Superior temporal gyrus (tissue), 1 donor: Measurements from ENCODE around the gene RAB4B.
"Not testable (repeated sequence)": the region's sequence is repeated elsewhere in the genome, so short reads cannot be mapped to it uniquely, and the experiment has no call there.

Source experiments
- DNase-seq: peaks from one replicate; pipeline ENCODE4 v3.0.0-alpha.2; 2016; ENCODE audit errors: extremely low spot score

RAB4B gene

DNA sequence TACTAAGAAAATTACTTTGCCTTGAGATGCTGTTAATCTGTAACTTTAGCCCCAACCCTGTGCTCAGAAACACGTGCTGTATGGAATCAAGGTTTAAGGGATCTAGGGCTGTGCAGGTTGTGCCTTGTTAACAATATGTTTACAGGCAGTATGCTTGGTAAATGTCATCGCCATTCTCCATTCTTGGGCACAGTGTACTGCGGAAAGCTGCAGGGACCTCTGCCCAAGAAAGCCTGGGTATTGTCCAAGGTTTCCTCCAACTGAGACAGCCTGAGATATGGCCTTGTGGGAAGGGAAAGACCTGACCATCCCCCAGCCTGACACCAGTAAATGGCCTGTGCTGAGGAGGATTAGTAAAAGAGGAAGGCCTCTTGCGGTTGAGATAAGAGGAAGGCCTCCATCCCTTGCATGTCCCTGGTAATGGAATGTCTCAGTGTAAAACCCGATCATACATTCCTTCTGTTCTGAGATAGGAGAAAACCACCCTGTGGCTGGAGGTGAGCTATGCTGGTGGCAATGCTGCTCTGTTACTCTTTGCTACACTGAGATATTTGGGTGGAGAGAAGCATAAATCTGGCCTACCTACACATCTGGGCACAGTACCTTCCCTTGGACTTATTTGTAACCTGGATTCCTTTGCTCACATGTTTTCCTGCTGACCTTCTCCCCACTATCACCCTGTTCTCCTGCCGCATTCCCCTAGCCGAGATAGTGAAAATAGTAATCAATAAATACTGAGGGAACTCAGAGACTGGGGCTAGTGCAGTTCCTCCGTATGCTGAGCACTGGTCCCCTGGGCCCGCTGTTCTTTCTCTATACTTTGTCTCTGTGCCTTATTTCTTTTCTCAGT is 44.9 kb downstream of the RAB4B start:
- not testable (repeated sequence) for DNase-seq

DNA sequence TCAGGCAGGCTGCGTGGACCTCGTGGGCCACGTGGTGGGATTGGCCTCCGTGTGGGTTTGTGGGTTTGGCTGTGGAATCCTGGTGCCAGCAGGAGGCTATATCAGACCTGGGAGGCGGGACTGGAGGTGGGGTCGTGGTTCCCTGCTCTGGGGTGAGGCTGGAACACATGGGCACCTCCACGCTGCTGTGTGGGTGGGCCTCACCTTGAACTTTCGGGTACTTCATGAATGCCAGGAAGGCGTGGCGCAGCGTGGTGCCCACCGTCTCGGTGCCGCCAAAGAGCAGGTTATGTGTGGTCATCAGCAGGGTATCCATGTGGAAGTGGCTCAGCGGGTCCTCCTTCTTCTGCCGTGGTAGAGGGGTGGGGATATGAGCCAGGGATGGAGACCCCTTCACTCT is 46.9 kb downstream of the RAB4B start:
- not testable (repeated sequence) for DNase-seq

- DNase-seq, result not testable (repeated sequence)
Measured at GRCh38 chr19:40825460-40826095, 47.5 kb downstream of the RAB4B start.

- DNase-seq, result not testable (repeated sequence)
Measured at GRCh38 chr19:40826312-40826698, 48.3 kb downstream of the RAB4B start.

DNA sequence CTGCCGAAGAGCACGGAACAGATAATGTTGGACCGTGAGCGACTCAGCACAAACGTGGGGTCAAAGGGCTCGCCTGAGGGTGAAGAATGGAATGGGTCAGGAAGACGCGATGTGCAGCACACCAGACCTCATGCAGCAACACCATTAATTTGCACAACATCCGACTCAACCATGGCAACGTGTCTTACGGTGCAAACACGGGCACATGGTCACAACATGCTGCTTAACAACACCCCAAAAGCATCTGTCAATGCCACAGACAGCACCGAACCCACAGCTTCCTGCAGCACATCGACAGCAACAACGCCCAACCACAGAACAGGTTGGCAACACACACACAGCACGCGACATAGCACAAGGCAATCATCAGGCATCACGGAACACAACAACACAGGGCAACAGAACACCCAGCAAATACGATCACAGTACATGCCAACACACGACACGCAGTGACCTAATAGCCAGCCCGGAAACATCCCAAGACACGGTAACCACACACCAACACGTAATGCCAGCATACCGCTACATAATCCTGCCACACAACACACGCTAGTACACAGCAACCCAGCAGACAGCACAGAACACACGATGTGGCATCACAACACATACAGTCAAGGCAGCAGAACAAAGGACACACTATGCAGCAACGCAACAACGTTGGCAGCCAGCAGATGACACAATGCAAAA is 48.8 kb downstream of the RAB4B start:
- peak; percentile 47 for DNase-seq

DNA sequence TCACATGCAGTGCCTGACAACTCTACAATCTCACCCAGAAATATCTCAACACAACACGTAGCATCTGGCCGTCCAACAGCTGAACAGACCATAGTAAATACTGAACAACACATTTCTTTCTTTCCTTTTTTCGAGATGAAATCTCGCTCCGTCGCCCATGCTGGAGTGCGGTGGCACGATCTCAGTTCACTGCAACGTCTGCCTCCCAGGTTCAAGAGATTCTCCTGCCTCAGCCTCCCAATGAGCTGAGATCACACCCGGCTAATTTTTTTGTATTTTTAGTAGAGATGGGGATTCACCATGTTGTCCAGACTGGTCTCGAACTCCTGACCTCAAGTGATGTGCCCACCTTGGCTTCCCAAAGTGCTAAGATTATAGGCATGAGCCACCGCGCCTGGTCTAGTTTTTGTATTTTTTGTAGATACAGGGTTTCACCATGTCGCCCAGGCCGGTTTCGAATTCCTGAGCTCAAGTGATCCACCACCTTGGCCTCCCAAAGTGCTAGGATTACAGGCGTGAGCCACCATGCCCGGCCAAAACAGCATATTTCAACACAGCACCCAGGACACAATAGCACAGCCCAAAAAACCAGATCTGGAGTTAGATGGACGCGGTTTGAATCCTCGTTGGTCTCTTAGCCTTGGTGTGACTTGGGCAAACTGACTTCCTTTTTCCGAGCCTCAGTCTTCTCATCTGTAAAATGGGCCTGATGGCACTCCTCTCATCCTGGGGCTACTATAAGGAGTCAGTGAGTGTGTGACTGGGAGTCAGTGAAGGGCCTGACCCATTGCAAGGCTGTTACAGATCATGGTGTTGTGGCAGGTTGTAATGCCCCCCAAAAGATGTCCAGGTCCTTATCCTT is 49.6 kb downstream of the RAB4B start:
- DNase-seq, result no peak

DNA sequence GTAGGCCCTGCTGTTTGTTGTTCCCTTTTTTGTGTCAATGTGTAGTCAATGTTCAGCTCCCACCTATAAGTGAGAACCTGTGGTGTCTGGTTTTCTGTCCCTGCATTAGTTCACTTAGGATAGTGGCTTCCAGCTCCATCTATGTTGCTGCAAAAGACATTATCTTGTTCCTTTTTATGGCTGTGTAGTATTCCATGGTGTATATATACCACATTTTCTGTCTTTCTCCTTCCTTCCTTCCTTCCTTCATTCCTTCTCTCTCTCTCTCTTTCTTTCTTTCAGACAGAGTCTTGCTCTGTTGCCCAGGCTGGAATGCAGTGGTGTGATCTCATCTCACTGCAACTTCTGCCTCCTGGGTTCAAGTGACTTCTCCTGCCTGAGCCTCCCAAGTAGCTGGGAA is 51.2 kb downstream of the RAB4B start:
- no peak for DNase-seq

DNA sequence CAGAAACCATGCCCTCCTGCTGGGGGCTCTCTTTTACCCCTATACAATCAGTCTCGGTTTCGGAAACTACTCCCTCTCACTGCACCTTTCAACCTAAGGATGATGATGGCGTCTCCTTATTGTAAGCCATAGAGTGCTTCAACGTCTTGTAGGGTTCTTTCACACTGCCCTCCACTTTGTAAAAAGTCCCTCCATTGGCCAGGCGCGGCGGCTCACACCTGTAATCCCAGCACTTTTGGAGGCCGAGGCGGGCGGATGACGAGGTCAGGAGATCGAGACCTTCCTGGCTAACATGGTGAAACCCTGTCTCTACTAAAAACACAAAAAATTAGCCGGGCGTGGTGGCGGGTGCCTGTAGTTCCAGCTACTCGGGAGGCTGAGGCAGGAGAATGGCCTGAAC is 52.7 kb downstream of the RAB4B start:
- DNase-seq, result not testable (repeated sequence)

DNA sequence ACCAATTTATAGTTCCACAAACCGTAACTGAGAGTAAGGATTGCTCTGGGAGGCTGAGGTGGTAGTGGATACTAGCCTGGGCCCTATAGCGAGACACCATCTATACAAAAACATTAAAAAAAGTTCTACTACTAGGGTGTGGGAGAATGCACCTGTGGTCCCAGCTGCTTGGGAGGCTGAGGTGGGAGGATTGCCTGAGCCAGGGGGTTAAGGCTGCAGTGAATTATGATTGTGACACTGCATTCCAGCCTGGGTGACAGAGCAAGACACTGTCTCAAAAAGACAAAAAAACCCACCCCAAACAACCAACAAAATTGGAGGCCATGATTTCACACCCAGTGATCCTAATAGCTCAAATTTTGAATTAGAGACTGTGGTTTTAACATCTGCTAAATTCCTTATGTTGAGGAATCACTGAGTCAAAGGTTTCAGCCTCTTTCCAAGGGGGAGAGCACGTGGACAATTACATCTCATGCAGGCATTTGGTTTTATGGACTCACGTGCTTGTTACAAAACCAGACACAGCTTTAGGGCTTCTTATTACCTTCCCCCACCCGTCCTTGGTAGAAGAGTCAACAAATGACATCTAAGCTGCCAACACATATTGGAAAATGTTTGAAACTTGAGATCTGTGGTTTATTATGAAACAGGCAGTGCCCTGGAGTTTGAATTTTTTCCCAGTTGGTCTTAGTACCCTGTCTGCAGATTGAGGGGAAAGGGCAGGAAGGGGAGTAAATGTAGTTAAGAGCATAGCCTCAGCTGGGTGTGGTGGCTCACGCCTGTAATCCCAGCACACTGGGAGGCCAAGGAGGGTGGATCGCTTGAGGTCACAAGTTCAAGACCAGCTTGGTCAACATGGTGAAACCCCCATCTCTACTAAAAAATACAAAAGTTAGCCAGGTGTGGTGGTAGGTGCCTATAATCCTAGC is 53.7 kb downstream of the RAB4B start:
- no peak for DNase-seq

GRCh38 chr19:40832431-40832790 is 54.4 kb downstream of the RAB4B start:
- not testable (repeated sequence) for DNase-seq

- not testable (repeated sequence) for DNase-seq
Measured at GRCh38 chr19:40833728-40834533, 55.9 kb downstream of the RAB4B start.

DNA sequence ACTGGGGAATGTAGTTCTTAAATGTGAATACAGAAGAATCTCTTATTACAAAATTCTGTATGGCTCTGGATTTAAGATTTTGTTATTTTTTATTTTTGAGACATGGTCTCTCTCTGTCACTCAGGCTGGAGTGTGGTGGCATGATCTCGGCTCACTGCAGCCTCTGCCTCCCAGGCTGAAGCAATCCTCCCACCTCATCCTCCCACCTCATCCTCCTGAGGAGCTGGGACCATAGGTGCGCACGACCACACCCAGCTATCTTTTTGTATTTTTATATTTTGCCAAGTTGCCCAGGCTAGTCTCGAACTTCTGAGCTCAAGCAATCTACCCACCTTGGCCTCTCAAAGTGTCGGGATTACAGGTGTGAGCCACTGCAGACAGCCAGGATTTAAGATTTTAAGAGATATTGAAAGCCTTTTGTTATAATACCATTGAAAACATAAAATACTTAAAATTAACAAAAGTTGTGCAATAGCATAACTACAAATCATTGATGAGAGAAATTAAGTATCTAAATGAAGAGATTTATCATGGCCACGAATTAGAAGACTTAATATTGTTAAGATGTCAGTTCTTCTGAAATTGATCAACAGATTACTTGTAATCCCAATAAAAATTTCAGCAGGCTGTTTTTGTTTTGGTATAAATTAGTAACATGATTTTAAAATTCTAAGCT is 58.8 kb downstream of the RAB4B start:
- no peak for DNase-seq

DNA sequence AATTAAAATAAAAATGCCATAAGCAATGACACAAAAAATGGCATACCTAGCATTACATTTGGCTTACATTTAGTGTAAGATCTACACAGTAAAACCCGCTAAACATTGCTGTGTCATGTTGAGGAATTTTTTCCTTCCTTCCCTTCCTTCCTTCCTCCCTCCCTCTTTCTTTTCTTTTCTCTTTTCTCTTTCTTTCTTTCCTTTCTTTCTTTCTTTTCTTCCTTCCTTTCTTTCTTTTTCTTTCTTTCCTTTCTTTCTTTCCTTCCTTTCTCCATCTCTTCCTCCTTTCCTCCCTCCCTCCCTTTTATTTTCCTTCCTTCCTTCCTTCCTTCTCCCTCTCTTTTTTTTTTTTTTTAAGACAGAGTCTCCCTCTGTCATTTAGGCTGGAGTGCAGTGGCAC is 60.4 kb downstream of the RAB4B start:
- not testable (repeated sequence) for DNase-seq

GRCh38 chr19:40842012-40842411 is 64.0 kb downstream of the RAB4B start:
- not testable (repeated sequence) for DNase-seq

DNA sequence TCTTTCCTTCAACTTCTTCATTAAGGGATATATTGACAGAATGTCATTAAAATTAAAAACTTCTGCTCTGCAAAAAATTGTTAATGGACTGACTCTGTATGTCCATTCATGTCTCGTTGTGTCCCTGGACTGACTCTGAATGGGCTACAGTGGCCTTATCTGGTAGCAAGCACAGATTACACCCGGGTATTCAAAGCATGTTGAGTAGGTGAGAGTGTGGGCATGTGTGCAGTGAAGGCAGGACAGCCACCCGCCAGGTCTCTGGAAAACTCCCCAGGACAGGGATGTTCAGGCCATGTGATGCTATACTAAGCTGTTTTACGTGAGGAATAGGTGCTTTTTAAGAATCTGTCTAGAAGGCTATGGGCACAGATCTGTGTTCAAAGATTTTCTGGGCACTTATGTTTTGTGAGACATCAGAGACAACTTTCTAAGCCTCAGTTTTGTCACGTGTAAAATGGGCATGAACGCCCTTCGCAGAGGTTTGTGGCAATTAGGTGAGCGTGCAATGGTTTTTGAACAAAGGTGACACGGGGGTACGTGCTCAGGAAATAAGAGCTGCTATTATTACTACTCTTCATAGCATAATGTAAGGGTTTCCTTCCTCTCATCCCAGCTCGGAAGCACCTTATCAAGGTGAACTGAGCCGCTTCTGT is 65.1 kb downstream of the RAB4B start:
- DNase-seq, result not testable (repeated sequence)

DNA sequence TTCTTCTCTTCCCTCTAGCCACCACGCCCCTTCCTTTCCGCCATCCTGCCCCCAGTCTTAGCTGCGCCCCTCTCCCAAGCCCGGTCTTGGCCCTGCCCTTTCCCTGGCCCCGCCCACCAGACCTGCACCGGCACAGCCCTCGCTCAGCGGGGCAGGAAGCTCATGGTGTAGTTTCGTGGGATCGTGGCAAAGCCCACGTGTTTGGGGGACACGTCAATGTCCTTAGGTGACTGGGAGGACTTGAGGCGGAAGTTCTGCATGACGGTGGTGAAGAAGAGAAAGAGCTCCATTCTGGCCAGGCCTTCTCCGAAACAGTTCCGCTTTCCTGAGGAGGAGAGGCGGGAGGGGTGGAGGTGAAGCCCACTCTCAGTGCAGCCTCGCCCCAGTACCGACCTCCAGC is 65.6 kb downstream of the RAB4B start:
- DNase-seq, result not testable (repeated sequence)
